CD8-positive, alpha-beta memory T cell (primary cell): ENCODE data around the gene IRX4. TPM values are rescaled to one million over a fixed set of nuclear protein-coding genes. Genes with fewer than 3 reads are reported as not detected.

Source experiments
- CTCF ChIA-PET: fragments of 350-600 bp; sonication (Branson Sonifier 250); formaldehyde crosslinking; loops from one replicate; lab custom pipeline; 2021; ENCODE audit warnings: antibody characterized with exemption; lab: Charles Lee
- POLR2A ChIA-PET: fragments of 350-600 bp; sonication (Branson Sonifier 250); formaldehyde crosslinking; loops from one replicate; lab custom pipeline; 2021; ENCODE audit warnings: antibody characterized with exemption; lab: Charles Lee
- DNase-seq, 5 donors: peaks; one replicate each; pipeline versions ENCODE4 v3.0.0 to v3.0.0-alpha.2; 2020 to 2022; ENCODE audit warnings: mixed read lengths in 1 of 5
- H3K27ac ChIP-seq: one replicate; pipeline ENCODE4 v1.7.0; 2013; ENCODE audit warnings: low read depth, mild to moderate bottlenecking, low read length, moderate library complexity
- H3K27me3 ChIP-seq: 2 replicates; pipeline ENCODE4 v1.7.0; 2013; ENCODE audit warnings: low read length, mild to moderate bottlenecking; ENCODE audit not compliant: insufficient read depth, poor library complexity, severe bottlenecking
- H3K36me3 ChIP-seq: 2 replicates; pipeline ENCODE4 v1.7.0; 2013; ENCODE audit warnings: mild to moderate bottlenecking, low read length, moderate library complexity; ENCODE audit not compliant: insufficient read depth
- H3K4me1 ChIP-seq: 2 replicates; pipeline ENCODE4 v1.7.0; 2013; ENCODE audit warnings: mild to moderate bottlenecking, low read length, moderate library complexity; ENCODE audit not compliant: insufficient read depth
- H3K4me3 ChIP-seq: 2 replicates; pipeline ENCODE4 v1.7.0; 2013; ENCODE audit warnings: mild to moderate bottlenecking, low read length
- H3K9me3 ChIP-seq: 2 replicates; pipeline ENCODE4 v1.7.0; 2013; ENCODE audit warnings: mild to moderate bottlenecking, low read length
- H3K27ac Mint-ChIP-seq, 8 donors: one replicate each; pipeline ENCODE4 v1.8.0; 2020 to 2021; ENCODE audit warnings: mixed read lengths in 8 of 8, mild to moderate bottlenecking in 6 of 8, inconsistent platforms in 3 of 8, moderate library complexity in 3 of 8
- H3K27me3 Mint-ChIP-seq, 2 donors: one replicate each; pipeline ENCODE4 v1.8.0; 2020 to 2021; ENCODE audit warnings: mixed read lengths in 2 of 2, mild to moderate bottlenecking in 1 of 2, moderate library complexity in 1 of 2
- H3K36me3 Mint-ChIP-seq, 3 donors: one replicate each; pipeline ENCODE4 v1.8.0; 2020 to 2021; ENCODE audit warnings: mixed read lengths in 3 of 3, inconsistent platforms in 1 of 3, mild to moderate bottlenecking in 1 of 3
- H3K4me1 Mint-ChIP-seq, 3 donors: one replicate each; pipeline ENCODE4 v1.8.0; 2020 to 2021; ENCODE audit warnings: mixed read lengths in 3 of 3, inconsistent platforms in 1 of 3, mild to moderate bottlenecking in 1 of 3
- H3K4me3 Mint-ChIP-seq, 7 donors: one replicate each; pipeline ENCODE4 v1.8.0; 2020 to 2021; ENCODE audit warnings: mixed read lengths in 7 of 7, mild to moderate bottlenecking in 6 of 7, moderate library complexity in 4 of 7, inconsistent platforms in 2 of 7
- H3K9me3 Mint-ChIP-seq, 5 donors: one replicate each; pipeline ENCODE4 v1.8.0; 2020 to 2022; ENCODE audit warnings: mixed read lengths in 5 of 5, mild to moderate bottlenecking in 3 of 5, moderate library complexity in 2 of 5, inconsistent platforms in 1 of 5
- polyA plus RNA-seq: library from polyadenylated mRNA; unstranded; fragments of 300-500 nt; fragmentation: Illumina TruSeq; gene quantifications from one replicate; pipeline ENCODE4 v1.2.3, GENCODE V29; 2021
- total RNA-seq, 2 experiments: library from RNA; stranded (reverse); gene quantifications; one replicate each; pipeline ENCODE4 v1.2.3, GENCODE V29; 2021

Gene IRX4
- total and polyA plus RNA-seq, 3 experiments from 2014 or later = not detected

DNA sequence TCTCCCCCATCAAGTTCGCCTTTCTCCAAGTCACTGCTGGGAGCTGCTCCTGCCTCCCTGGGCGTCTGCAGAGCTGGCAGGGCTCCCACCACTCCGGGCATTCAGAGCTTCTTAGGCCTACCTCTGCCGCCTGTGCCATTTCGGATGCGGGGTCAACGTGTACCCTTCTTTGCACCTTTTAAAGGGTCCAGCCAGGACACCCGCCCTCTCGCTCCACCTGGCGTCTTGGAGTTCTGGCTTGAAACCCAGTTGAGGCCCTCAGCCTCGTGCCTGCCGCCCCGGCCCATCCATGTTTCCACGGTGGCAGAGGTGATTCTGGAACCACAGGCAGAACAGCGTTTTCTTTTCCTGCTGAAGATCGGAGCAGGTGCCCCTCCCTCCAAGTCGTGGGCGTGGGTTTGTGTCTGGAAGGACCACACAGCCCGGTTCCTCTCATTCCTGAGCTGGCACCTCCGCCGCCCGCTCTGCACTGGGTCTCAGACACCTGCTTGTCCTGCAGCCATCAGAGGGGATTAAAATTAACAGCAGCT lies 48.6 kb downstream of the IRX4 start:
- Histone ChIP-seq H3K9me3 (no peaks in the 10 kb centered on the region), H3K27me3 (no peaks in the 10 kb centered on the region), H3K4me1 (no peaks in the 10 kb centered on the region), H3K4me3 (no peak overlapping the region), H3K27ac (no peak overlapping the region), H3K36me3 (no peaks in the 10 kb centered on the region)
- no peak overlapping the region for H3K4me3 Mint-ChIP-seq
- ChIA-PET POLR2A (no interaction called here), CTCF (no interaction called here)
- H3K27ac Mint-ChIP-seq = no peak overlapping the region
- no peaks in the 10 kb centered on the region for H3K9me3 Mint-ChIP-seq
- peaks cover 0 to 2% (median 0%) of the 10 kb centered on the region in 3 donors for H3K36me3 Mint-ChIP-seq
- H3K27me3 Mint-ChIP-seq = peaks cover 2 to 24% of the 10 kb centered on the region in 2 donors
- no peaks in the 10 kb centered on the region for H3K4me1 Mint-ChIP-seq
- no peak for DNase-seq

GRCh38 chr5:1833264-1834021 lies 49.3 kb downstream of the IRX4 start:
- POLR2A ChIA-PET = no interaction called here
- H3K4me1 Mint-ChIP-seq = no peaks in the 10 kb centered on the region
- H3K4me3 Mint-ChIP-seq = no peak overlapping the region
- no peak overlapping the region for H3K27ac Mint-ChIP-seq
- no peak overlapping the region for H3K27ac ChIP-seq
- no peaks in the 10 kb centered on the region for H3K9me3 ChIP-seq
- CTCF ChIA-PET = no interaction called here
- no peak overlapping the region for H3K4me3 ChIP-seq
- no peaks in the 10 kb centered on the region for H3K9me3 Mint-ChIP-seq
- no peaks in the 10 kb centered on the region for H3K4me1 ChIP-seq
- no peaks in the 10 kb centered on the region for H3K36me3 ChIP-seq
- DNase-seq = no peak
- peaks cover 0 to 22% of the 10 kb centered on the region in 2 donors for H3K27me3 Mint-ChIP-seq
- peaks cover 0 to 2% (median 0%) of the 10 kb centered on the region in 3 donors for H3K36me3 Mint-ChIP-seq
- no peaks in the 10 kb centered on the region for H3K27me3 ChIP-seq

GRCh38 chr5:1832511-1833250 lies 50.0 kb downstream of the IRX4 start:
- H3K27me3 ChIP-seq = no peaks in the 10 kb centered on the region
- peaks cover 0 to 19% of the 10 kb centered on the region in 2 donors for H3K27me3 Mint-ChIP-seq
- H3K4me3 Mint-ChIP-seq = no peak overlapping the region
- POLR2A ChIA-PET = no interaction called here
- H3K36me3 ChIP-seq = no peaks in the 10 kb centered on the region
- H3K27ac ChIP-seq = no peak overlapping the region
- CTCF ChIA-PET = no interaction called here
- no peaks in the 10 kb centered on the region for H3K9me3 Mint-ChIP-seq
- H3K27ac Mint-ChIP-seq = no peak overlapping the region
- H3K4me1 ChIP-seq = no peaks in the 10 kb centered on the region
- DNase-seq = no peak
- no peak overlapping the region for H3K4me3 ChIP-seq
- H3K4me1 Mint-ChIP-seq = no peaks in the 10 kb centered on the region
- H3K9me3 ChIP-seq = no peaks in the 10 kb centered on the region
- peaks cover 0 to 2% (median 0%) of the 10 kb centered on the region in 3 donors for H3K36me3 Mint-ChIP-seq

GRCh38 chr5:1831677-1832313 lies 50.9 kb downstream of the IRX4 start:
- Mint-ChIP-seq H3K27ac (peak overlapping the region in 1 of 8 donors; percentile 43), H3K9me3 (no peaks in the 10 kb centered on the region), H3K36me3 (peaks cover 0 to 4% (median 0%) of the 10 kb centered on the region in 3 donors), H3K27me3 (peaks cover 0 to 16% of the 10 kb centered on the region in 2 donors), H3K4me3 (no peak overlapping the region), H3K4me1 (no peaks in the 10 kb centered on the region)
- CTCF ChIA-PET = no interaction called here
- Histone ChIP-seq H3K27ac (no peak overlapping the region), H3K36me3 (no peaks in the 10 kb centered on the region), H3K27me3 (no peaks in the 10 kb centered on the region), H3K9me3 (no peaks in the 10 kb centered on the region), H3K4me3 (no peak overlapping the region), H3K4me1 (no peaks in the 10 kb centered on the region)
- POLR2A ChIA-PET = no interaction called here
- no peak for DNase-seq

- H3K36me3 ChIP-seq = no peaks in the 10 kb centered on the region
- H3K4me3 Mint-ChIP-seq = no peak overlapping the region
- no peaks in the 10 kb centered on the region for H3K4me1 ChIP-seq
- H3K4me3 ChIP-seq = no peak overlapping the region
- no peaks in the 10 kb centered on the region for H3K9me3 ChIP-seq
- peaks cover 0 to 15% of the 10 kb centered on the region in 2 donors for H3K27me3 Mint-ChIP-seq
- no peak for DNase-seq
- ChIA-PET POLR2A (no interaction called here), CTCF (no interaction called here)
- H3K4me1 Mint-ChIP-seq = no peaks in the 10 kb centered on the region
- H3K27me3 ChIP-seq = no peaks in the 10 kb centered on the region
- H3K27ac Mint-ChIP-seq = no peak overlapping the region
- H3K9me3 Mint-ChIP-seq = no peaks in the 10 kb centered on the region
- no peak overlapping the region for H3K27ac ChIP-seq
- H3K36me3 Mint-ChIP-seq = peaks cover 0 to 4% (median 0%) of the 10 kb centered on the region in 3 donors
Observed at GRCh38 chr5:1831257-1831656, 51.5 kb downstream of the IRX4 start.

- ChIA-PET CTCF (no interaction called here), POLR2A (no interaction called here)
- no peaks in the 10 kb centered on the region for H3K4me1 ChIP-seq
- H3K27me3 ChIP-seq = no peaks in the 10 kb centered on the region
- no peaks in the 10 kb centered on the region for H3K36me3 ChIP-seq
- Mint-ChIP-seq H3K27ac (no peak overlapping the region), H3K4me3 (no peak overlapping the region), H3K4me1 (no peaks in the 10 kb centered on the region), H3K36me3 (peaks cover 0 to 9% (median 0%) of the 10 kb centered on the region in 3 donors), H3K27me3 (peaks cover 0 to 11% of the 10 kb centered on the region in 2 donors), H3K9me3 (no peaks in the 10 kb centered on the region)
- H3K27ac ChIP-seq = no peak overlapping the region
- no peaks in the 10 kb centered on the region for H3K9me3 ChIP-seq
- DNase-seq = no peak
- no peak overlapping the region for H3K4me3 ChIP-seq
Observed at GRCh38 chr5:1830571-1831228, 52.0 kb downstream of the IRX4 start.

DNA sequence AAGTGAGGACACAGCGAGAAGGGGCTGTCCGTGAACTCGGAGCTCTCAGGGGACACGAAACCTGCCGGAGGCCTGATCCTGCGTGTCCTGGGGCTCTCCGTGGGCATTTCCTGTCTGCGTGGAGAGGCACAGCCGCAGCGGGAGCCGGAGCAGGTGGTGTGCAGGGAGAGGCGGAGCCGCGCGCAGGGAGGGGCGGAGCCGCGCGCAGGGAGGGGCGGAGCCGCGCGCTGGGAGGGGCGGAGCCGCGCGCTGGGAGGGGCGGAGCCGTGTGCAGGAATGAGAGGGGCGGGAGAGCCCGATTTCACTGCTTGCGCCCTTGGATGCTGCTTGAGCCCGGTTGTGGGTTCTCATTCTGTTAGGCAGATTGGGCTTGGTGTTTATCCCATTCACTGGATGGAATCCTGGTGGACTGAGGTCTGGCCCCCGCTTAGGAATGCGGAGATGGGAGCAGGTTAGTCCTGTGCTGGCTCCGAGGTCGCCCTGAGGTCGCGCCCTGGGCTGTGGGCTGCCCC lies 54.8 kb downstream of the IRX4 start:
- Histone ChIP-seq H3K9me3 (no peaks in the 10 kb centered on the region), H3K27ac (no peak overlapping the region), H3K4me1 (no peaks in the 10 kb centered on the region), H3K36me3 (no peaks in the 10 kb centered on the region), H3K27me3 (no peaks in the 10 kb centered on the region), H3K4me3 (no peak overlapping the region)
- POLR2A ChIA-PET = no interaction called here
- peak in 2 of 5 donors; percentile 15 to 22 for DNase-seq
- Mint-ChIP-seq H3K4me1 (no peaks in the 10 kb centered on the region), H3K36me3 (peaks cover 0 to 26% (median 4%) of the 10 kb centered on the region in 3 donors), H3K27me3 (no peaks in the 10 kb centered on the region), H3K27ac (peak overlapping the region in 1 of 8 donors; percentile 81), H3K9me3 (no peaks in the 10 kb centered on the region), H3K4me3 (peak overlapping the region in 1 of 7 donors; percentile 26)
- CTCF ChIA-PET = no interaction called here
